Calu3 (cell line): ENCODE results near the gene TNIK. TPM values are rescaled to one million over a fixed set of nuclear protein-coding genes. Genes with fewer than 3 reads are reported as not detected.

ENCODE experiments used
- BruUV-seq: library from RNA; stranded (reverse); fragments of 400-500 nt; replicated peaks from 2 replicates; lab custom pipeline; 2021; lab: Mats Ljungman, UMichigan
- CTCF ChIA-PET: fragments of 300-600 bp; sonication (Branson Sonifier 250); formaldehyde crosslinking; loops from one replicate; lab custom pipeline; 2022; ENCODE audit warnings: antibody characterized with exemption; lab: Charles Lee
- DNase-seq: peaks from one replicate; pipeline ENCODE4 v3.0.0; 2022
- H3K27ac Mint-ChIP-seq: one replicate; pipeline ENCODE4 v1.8.0; 2022; ENCODE audit warnings: mixed read lengths; ENCODE audit not compliant: unreplicated experiment
- H3K27me3 Mint-ChIP-seq: one replicate; pipeline ENCODE4 v1.8.0; 2022; ENCODE audit warnings: mixed read lengths; ENCODE audit not compliant: unreplicated experiment
- H3K36me3 Mint-ChIP-seq: one replicate; pipeline ENCODE4 v1.8.0; 2022; ENCODE audit warnings: mild to moderate bottlenecking, moderate library complexity, mixed read lengths; ENCODE audit not compliant: insufficient read depth, unreplicated experiment
- H3K4me1 Mint-ChIP-seq: one replicate; pipeline ENCODE4 v1.8.0; 2022; ENCODE audit warnings: mild to moderate bottlenecking, low read depth, mixed read lengths; ENCODE audit not compliant: unreplicated experiment
- H3K4me3 Mint-ChIP-seq: one replicate; pipeline ENCODE4 v1.8.0; 2022; ENCODE audit warnings: mild to moderate bottlenecking, low read depth, moderate library complexity, mixed read lengths; ENCODE audit not compliant: unreplicated experiment
- H3K9me3 Mint-ChIP-seq: one replicate; pipeline ENCODE4 v1.8.0; 2022; ENCODE audit warnings: low read depth, mixed read lengths; ENCODE audit not compliant: unreplicated experiment
- CTCF ChIP-seq: fragments of 200-600 bp; IDR thresholded peaks from one replicate; pipeline ENCODE4 v1.8.0; 2022; ENCODE audit warnings: antibody characterized with exemption; ENCODE audit not compliant: unreplicated experiment
- intact Hi-C: fragments of 100-400 bp; cut with micrococcal nuclease; formaldehyde crosslinking; loops from one replicate; pipeline ENCODE4 v1.10.0; 2022; ENCODE audit not compliant: unreplicated experiment
- total RNA-seq: library from RNA; stranded (reverse); gene quantifications from 2 replicates; pipeline ENCODE4 v1.2.3, GENCODE V29; 2022

The TNIK gene
- total RNA-seq, 1 experiment from 2014 or later: 19.7 TPM

- Mint-ChIP-seq H3K4me1 (peaks cover 34% of the 10 kb centered on the region), H3K36me3 (no peaks in the 10 kb centered on the region), H3K27me3 (no peaks in the 10 kb centered on the region), H3K4me3 (no peak overlapping the region), H3K27ac (no peak overlapping the region), H3K9me3 (peaks cover 2% of the 10 kb centered on the region)
- no TSS peak for BruUV-seq
- no peak for DNase-seq
- no peak for TF ChIP-seq CTCF
- intact Hi-C loops: no loop called here
- CTCF ChIA-PET: no interaction called here
These were observed 118.0 kb downstream of the TNIK start for GRCh38 chr3:171342200-171342599.

DNA sequence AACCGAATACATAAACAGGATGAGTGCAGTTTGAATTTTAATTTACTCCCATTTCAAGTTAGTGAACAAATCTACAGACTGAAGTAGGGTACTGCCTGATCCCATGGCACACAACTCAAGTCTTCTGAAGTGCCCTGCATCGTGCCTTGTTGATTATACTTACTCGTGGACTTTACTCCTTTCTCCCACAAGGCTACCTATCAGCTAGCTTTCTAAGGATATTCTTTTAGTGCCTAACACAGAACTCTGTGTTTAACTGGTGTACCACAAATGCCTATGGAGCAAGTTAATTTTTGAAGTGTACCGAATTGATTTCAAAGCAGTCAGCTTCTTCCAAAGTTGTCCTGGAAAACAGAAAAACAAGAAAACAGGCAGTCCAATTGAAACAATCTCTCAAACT is 119.8 kb downstream of the TNIK start:
- Mint-ChIP-seq H3K4me1 (peaks cover 34% of the 10 kb centered on the region), H3K27me3 (no peaks in the 10 kb centered on the region), H3K27ac (no peak overlapping the region), H3K4me3 (no peak overlapping the region), H3K36me3 (no peaks in the 10 kb centered on the region), H3K9me3 (peaks cover 2% of the 10 kb centered on the region)
- CTCF ChIA-PET: interaction anchor here (0.6 to 0.7 kb wide), 2 partner anchors 105 to 285 kb away, joined by 3 to 4 read pairs; no protein-coding TSS in a partner anchor
- intact Hi-C loops: no loop called here
- no peak for DNase-seq
- no TSS peak for BruUV-seq
- TF ChIP-seq CTCF: no peak

DNA sequence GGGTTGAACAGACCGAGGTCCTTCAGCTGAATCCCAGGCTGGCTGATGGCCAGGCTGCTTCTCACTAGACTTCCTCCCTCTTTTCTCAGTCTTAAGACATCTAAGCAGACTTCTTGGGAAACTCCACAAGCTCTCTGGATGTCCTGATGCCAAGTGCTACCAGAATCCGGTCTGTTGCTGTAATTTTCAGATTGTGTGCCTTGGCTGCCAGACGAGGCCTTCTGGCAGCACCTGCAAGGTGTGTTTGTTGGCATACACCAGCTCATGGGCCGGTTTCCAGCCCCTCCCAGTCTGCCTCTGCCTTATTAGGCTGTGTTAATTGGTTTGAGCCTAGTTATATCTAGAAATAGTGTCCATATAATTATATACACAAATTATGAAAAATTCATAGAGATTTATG is 120.6 kb downstream of the TNIK start:
- intact Hi-C loops: loop anchor here (10.0 kb wide), 1 partner anchor 385 kb away; no protein-coding TSS in a partner anchor
- Mint-ChIP-seq H3K9me3 (peaks cover 2% of the 10 kb centered on the region), H3K4me3 (no peak overlapping the region), H3K27me3 (no peaks in the 10 kb centered on the region), H3K36me3 (no peaks in the 10 kb centered on the region), H3K4me1 (peaks cover 37% of the 10 kb centered on the region), H3K27ac (no peak overlapping the region)
- no peak for DNase-seq
- no peak for TF ChIP-seq CTCF
- CTCF ChIA-PET: no interaction called here
- BruUV-seq: no TSS peak

DNA sequence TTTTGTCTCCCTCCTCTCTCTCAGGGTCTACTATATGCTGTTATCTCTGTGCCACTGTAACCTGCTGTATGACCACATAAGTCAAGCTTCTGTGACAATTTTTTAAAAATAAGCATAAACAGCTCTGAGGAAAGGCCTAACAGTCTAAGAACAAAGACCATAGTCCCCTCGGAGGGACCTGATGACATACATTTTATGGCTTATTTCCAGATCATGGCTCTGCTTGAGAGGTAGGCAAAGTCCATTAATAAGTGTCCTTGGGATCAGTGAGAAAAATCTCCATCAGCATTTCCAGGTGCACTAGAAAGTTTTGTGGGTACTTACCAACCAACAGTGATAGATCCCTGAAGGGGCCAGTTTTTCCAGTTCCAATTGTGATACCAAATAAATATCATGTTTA is 123.8 kb downstream of the TNIK start:
- BruUV-seq: no TSS peak

More for the DNA sequence above, 123.8 kb downstream of the TNIK start:
- no peaks in the 10 kb centered on the region for H3K27me3 Mint-ChIP-seq
- H3K9me3 Mint-ChIP-seq: no peaks in the 10 kb centered on the region
- no peak overlapping the region for H3K4me3 Mint-ChIP-seq
- H3K4me1 Mint-ChIP-seq: peaks cover 50% of the 10 kb centered on the region
- CTCF ChIA-PET: interaction anchor here (0.6 to 1.2 kb wide), 3 partner anchors 10 to 202 kb away, joined by 3 to 5 read pairs (median 3); no protein-coding TSS in a partner anchor
- intact Hi-C loops: loop anchor here (10.0 kb wide), 1 partner anchor 382 kb away; no protein-coding TSS in a partner anchor
- H3K36me3 Mint-ChIP-seq: no peaks in the 10 kb centered on the region
- no peak for DNase-seq
- H3K27ac Mint-ChIP-seq: no peak overlapping the region
- no peak for TF ChIP-seq CTCF
